PC-9 (cell line): ENCODE data around the gene COL20A1. TPM values are rescaled to one million over a fixed set of nuclear protein-coding genes. Genes with fewer than 3 reads are reported as not detected.

Source experiments
- BruUV-seq: library from RNA; stranded (reverse); fragments of 400-500 nt; replicated peaks from 2 replicates; lab custom pipeline; 2021; lab: Mats Ljungman, UMichigan
- CTCF ChIA-PET: fragments of 300-600 bp; sonication (Branson Sonifier 250); formaldehyde crosslinking; loops from one replicate; lab custom pipeline; 2022; ENCODE audit warnings: antibody characterized with exemption; lab: Charles Lee
- POLR2A ChIA-PET: fragments of 300-600 bp; sonication (Branson Sonifier 250); formaldehyde crosslinking; loops from one replicate; lab custom pipeline; 2022; ENCODE audit warnings: antibody characterized with exemption; ENCODE audit not compliant: unreplicated experiment; lab: Charles Lee
- DNase-seq, 2 experiments: peaks; one replicate each; pipeline versions ENCODE4 v3.0.0 to v3.0.0-alpha.2; 2015 to 2022; ENCODE audit warnings: mixed read lengths in 1 of 2
- H2AFZ ChIP-seq: fragments of 200-600 bp; sonication (generic); 2 replicates; pipeline ENCODE4 v1.8.1; 2017; ENCODE audit warnings: antibody characterized with exemption
- H3F3A ChIP-seq: fragments of 200-600 bp; sonication (generic); 2 replicates; pipeline ENCODE4 v1.8.1; 2017; ENCODE audit warnings: antibody characterized with exemption, mild to moderate bottlenecking, low read depth; ENCODE audit not compliant: insufficient read depth
- H3K27ac ChIP-seq: fragments of 200-600 bp; sonication (generic); 2 replicates; pipeline ENCODE4 v1.6.1; 2016; ENCODE audit warnings: mixed run types
- H3K27me3 ChIP-seq: fragments of 200-600 bp; sonication (generic); 2 replicates; pipeline ENCODE4 v1.6.1; 2016; ENCODE audit warnings: low read depth, mixed run types; ENCODE audit not compliant: insufficient read depth
- H3K36me3 ChIP-seq: fragments of 200-600 bp; sonication (generic); 2 replicates; pipeline ENCODE4 v1.6.1; 2016; ENCODE audit warnings: low read depth, mixed run types
- H3K4me1 ChIP-seq: fragments of 200-600 bp; sonication (generic); replicated peaks from 2 replicates; pipeline ENCODE4 v1.6.1; 2016; ENCODE audit warnings: mixed run types; ENCODE audit not compliant: insufficient read depth
- H3K4me2 ChIP-seq: fragments of 200-600 bp; sonication (generic); 2 replicates; pipeline ENCODE4 v1.6.1; 2017; ENCODE audit warnings: mixed run types
- H3K4me3 ChIP-seq: fragments of 200-600 bp; sonication (generic); 2 replicates; pipeline ENCODE4 v1.6.1; 2016; ENCODE audit warnings: mixed run types
- H3K79me2 ChIP-seq: fragments of 200-600 bp; sonication (generic); 2 replicates; pipeline ENCODE4 v1.6.1; 2017; ENCODE audit warnings: low read depth, mixed run types
- H3K9me2 ChIP-seq: fragments of 200-600 bp; sonication (generic); 2 replicates; pipeline ENCODE4 v1.8.1; 2017; ENCODE audit warnings: mild to moderate bottlenecking; ENCODE audit not compliant: insufficient read depth
- H3K9me3 ChIP-seq: fragments of 200-600 bp; sonication (generic); 2 replicates; pipeline ENCODE4 v1.8.1; 2016; ENCODE audit warnings: low read depth; ENCODE audit not compliant: insufficient read depth
- H4K20me1 ChIP-seq: fragments of 200-600 bp; sonication (generic); 2 replicates; pipeline ENCODE4 v1.8.1; 2017; ENCODE audit not compliant: insufficient read depth
- CTCF ChIP-seq: fragments of 200-600 bp; sonication (generic); conservative IDR thresholded peaks from 2 replicates; pipeline ENCODE4 v1.6.1; 2017; ENCODE audit warnings: mixed run types, antibody characterized with exemption, mild to moderate bottlenecking, moderate library complexity
- EZH2 ChIP-seq: fragments of 200-600 bp; sonication (generic); IDR thresholded peaks from 2 replicates; pipeline ENCODE4 v1.8.0; 2017; ENCODE audit warnings: antibody characterized with exemption, low read depth
- intact Hi-C: fragments of 100-400 bp; cut with micrococcal nuclease; formaldehyde crosslinking; loops from one replicate; pipeline ENCODE4 v1.10.0; 2022; ENCODE audit not compliant: unreplicated experiment
- total RNA-seq: library from RNA; stranded (reverse); gene quantifications from 2 replicates; pipeline ENCODE4 v1.2.3, GENCODE V29; 2021

The COL20A1 gene
- total RNA-seq, 1 experiment from 2014 or later: not detected

DNA sequence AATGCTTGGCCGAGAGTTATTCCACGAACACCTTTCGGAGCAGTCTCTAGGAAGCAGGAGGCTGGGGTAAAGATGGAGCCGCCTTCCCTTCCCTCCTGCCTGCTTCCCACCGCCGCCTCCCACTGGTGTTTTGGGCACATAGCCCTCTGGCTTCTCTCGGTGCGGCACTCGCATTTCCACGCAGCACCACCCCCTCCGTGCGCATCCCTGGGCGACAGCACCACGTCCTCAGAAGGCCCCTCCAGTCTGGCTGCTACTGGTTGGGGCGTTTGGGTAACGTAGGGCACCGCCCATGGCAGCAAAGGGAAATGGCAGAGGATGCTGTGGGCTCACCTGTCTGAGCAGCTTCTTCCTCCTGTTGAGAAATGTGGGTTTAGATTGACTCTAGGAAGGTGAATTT is 2.4 kb downstream of the COL20A1 start:
- Histone ChIP-seq H3K4me3 (no peak overlapping the region), H3K4me1 (no peaks in the 10 kb centered on the region), H3K9me3 (no peaks in the 10 kb centered on the region), H4K20me1 (peaks cover 3% of the 10 kb centered on the region), H2AFZ (no peak overlapping the region), H3K27me3 (peaks cover 61% of the 10 kb centered on the region), H3K79me2 (no peaks in the 10 kb centered on the region), H3K4me2 (no peak overlapping the region), H3K27ac (no peak overlapping the region), H3K9me2 (no peaks in the 10 kb centered on the region), H3F3A (no peaks in the 10 kb centered on the region), H3K36me3 (no peaks in the 10 kb centered on the region)
- intact Hi-C loops: no loop called here
- no TSS peak for BruUV-seq
- ChIA-PET CTCF (no interaction called here), POLR2A (interaction anchor here (0.7 kb wide), 1 partner anchor 10 kb away, joined by 3 read pairs; no protein-coding TSS in a partner anchor)
- TF ChIP-seq CTCF (no peak), EZH2 (no peak)
- no peak for DNase-seq

- no peak overlapping the region for H2AFZ ChIP-seq
- no peaks in the 10 kb centered on the region for H3K9me3 ChIP-seq
- TF ChIP-seq EZH2: no peak
- no peak for TF ChIP-seq CTCF
- peaks cover 65% of the 10 kb centered on the region for H3K27me3 ChIP-seq
- H3K4me2 ChIP-seq: no peak overlapping the region
- DNase-seq: no peak
- no peaks in the 10 kb centered on the region for H3K4me1 ChIP-seq
- CTCF ChIA-PET: no interaction called here
- POLR2A ChIA-PET: no interaction called here
- no peaks in the 10 kb centered on the region for H3K36me3 ChIP-seq
- no peaks in the 10 kb centered on the region for H3K9me2 ChIP-seq
- BruUV-seq: no TSS peak
- no peaks in the 10 kb centered on the region for H3F3A ChIP-seq
- no peak overlapping the region for H3K27ac ChIP-seq
- H4K20me1 ChIP-seq: peaks cover 3% of the 10 kb centered on the region
- intact Hi-C loops: no loop called here
- H3K79me2 ChIP-seq: no peaks in the 10 kb centered on the region
- H3K4me3 ChIP-seq: no peak overlapping the region
These were observed 2.9 kb downstream of the COL20A1 start for GRCh38 chr20:63295846-63296245.

- H3K9me2 ChIP-seq: no peaks in the 10 kb centered on the region
- H3F3A ChIP-seq: no peaks in the 10 kb centered on the region
- H3K9me3 ChIP-seq: peaks cover 3% of the 10 kb centered on the region; the same call in 1 of the 2 replicates
- no TSS peak for BruUV-seq
- no peaks in the 10 kb centered on the region for H3K4me1 ChIP-seq
- H2AFZ ChIP-seq: no peak overlapping the region
- CTCF ChIA-PET: no interaction called here
- intact Hi-C loops: no loop called here
- no peak overlapping the region for H3K27ac ChIP-seq
- H3K4me3 ChIP-seq: no peak overlapping the region
- no peak overlapping the region for H3K4me2 ChIP-seq
- TF ChIP-seq CTCF: no peak
- H3K36me3 ChIP-seq: no peaks in the 10 kb centered on the region
- DNase-seq: no peak
- no peaks in the 10 kb centered on the region for H3K79me2 ChIP-seq
- H4K20me1 ChIP-seq: peaks cover 3% of the 10 kb centered on the region; the same call in 1 of the 2 replicates
- POLR2A ChIA-PET: no interaction called here
- H3K27me3 ChIP-seq: peaks cover 74% of the 10 kb centered on the region
These were observed 3.7 kb downstream of the COL20A1 start for GRCh38 chr20:63296531-63297299.
